ENCODE data around the gene FBN2.

DNA sequence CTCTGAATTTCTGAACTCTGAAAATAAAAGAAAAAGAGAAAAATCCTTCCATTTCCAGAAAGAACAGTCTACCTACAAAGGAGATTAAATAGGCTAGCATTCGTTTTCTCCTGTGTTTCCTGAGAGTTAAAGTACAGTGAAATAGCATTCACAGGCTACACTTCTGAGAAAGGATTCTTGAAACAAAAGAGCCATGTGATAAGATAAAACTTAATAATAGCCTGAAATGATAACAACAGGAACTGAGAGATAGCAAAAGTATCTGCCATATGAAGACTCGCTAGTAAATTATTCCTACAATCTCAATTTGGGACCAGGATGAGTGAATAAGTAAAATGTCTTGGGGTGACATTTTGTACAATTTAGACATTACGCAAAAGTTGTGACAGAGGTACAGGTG, 62.4 kb downstream of the FBN2 start:
- TF ChIP-seq, protein P1, sequence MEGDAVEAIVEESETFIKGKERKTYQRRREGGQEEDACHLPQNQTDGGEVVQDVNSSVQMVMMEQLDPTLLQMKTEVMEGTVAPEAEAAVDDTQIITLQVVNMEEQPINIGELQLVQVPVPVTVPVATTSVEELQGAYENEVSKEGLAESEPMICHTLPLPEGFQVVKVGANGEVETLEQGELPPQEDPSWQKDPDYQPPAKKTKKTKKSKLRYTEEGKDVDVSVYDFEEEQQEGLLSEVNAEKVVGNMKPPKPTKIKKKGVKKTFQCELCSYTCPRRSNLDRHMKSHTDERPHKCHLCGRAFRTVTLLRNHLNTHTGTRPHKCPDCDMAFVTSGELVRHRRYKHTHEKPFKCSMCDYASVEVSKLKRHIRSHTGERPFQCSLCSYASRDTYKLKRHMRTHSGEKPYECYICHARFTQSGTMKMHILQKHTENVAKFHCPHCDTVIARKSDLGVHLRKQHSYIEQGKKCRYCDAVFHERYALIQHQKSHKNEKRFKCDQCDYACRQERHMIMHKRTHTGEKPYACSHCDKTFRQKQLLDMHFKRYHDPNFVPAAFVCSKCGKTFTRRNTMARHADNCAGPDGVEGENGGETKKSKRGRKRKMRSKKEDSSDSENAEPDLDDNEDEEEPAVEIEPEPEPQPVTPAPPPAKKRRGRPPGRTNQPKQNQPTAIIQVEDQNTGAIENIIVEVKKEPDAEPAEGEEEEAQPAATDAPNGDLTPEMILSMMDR (conservative IDR thresholded peaks at IDR 0.05 in 1 of 2, IDR thresholded peaks at IDR 0.05 in 1 of 2; ENCODE audit: low read depth in 1 of 2, low read length in 2 of 2), result no peak
- TF ChIP-seq EZH2 (IDR thresholded peaks at IDR 0.05; ENCODE audit: low read length, missing control alignments), result no peak

Data from fibroblast of lung (primary cell).